HG02840 (cell line): Measurements from ENCODE around the gene ZNF622.

Experiments
- ATAC-seq: cut with Tn5 transposase; IDR thresholded peaks from one replicate; pipeline ENCODE4 v1.9.1; 2021; ENCODE audit warnings: mild to moderate bottlenecking, moderate library complexity, moderate number of reproducible peaks; ENCODE audit not compliant: unreplicated experiment, low FRiP score

Gene ZNF622

GRCh38 chr5:16465544-16466432, at the start of gene ZNF622:
ZNF622 (minus strand) TSS chr5:16465800; CDS start chr5:16465665, 135 bp downstream.
- ATAC-seq = peak; percentile 78

GRCh38 chr5:16510098-16510497, 44.5 kb upstream of the ZNF622 start:
- no peak for ATAC-seq

- ATAC-seq = no peak
Observed at GRCh38 chr5:16508730-16509531, 43.3 kb upstream of the ZNF622 start.

GRCh38 chr5:16507716-16508115, 42.1 kb upstream of the ZNF622 start:
- no peak for ATAC-seq

GRCh38 chr5:16505904-16506303, 40.3 kb upstream of the ZNF622 start:
- no peak for ATAC-seq

- no peak for ATAC-seq
Observed at GRCh38 chr5:16505140-16505891, 39.7 kb upstream of the ZNF622 start.

- no peak for ATAC-seq
Observed at GRCh38 chr5:16504571-16504970, 39.0 kb upstream of the ZNF622 start.

GRCh38 chr5:16502866-16503265, 37.3 kb upstream of the ZNF622 start:
- ATAC-seq = no peak

GRCh38 chr5:16500024-16500423, 34.4 kb upstream of the ZNF622 start:
- ATAC-seq = no peak

GRCh38 chr5:16497546-16497945, 31.9 kb upstream of the ZNF622 start:
- ATAC-seq = no peak

GRCh38 chr5:16493261-16493660, 27.7 kb upstream of the ZNF622 start:
- ATAC-seq = no peak

- no peak for ATAC-seq
Observed at GRCh38 chr5:16492398-16493140, 27.0 kb upstream of the ZNF622 start.

- ATAC-seq = no peak
Observed at GRCh38 chr5:16490911-16491310, 25.3 kb upstream of the ZNF622 start.

- no peak for ATAC-seq
Observed at GRCh38 chr5:16489322-16489791, 23.8 kb upstream of the ZNF622 start.

- no peak for ATAC-seq
Observed at GRCh38 chr5:16487456-16487855, 21.9 kb upstream of the ZNF622 start.

GRCh38 chr5:16486711-16487111, 21.1 kb upstream of the ZNF622 start:
- ATAC-seq = no peak

GRCh38 chr5:16485656-16486055, 20.1 kb upstream of the ZNF622 start:
- ATAC-seq = no peak

GRCh38 chr5:16484081-16484480, 18.5 kb upstream of the ZNF622 start:
- no peak for ATAC-seq

GRCh38 chr5:16483361-16483760, 17.8 kb upstream of the ZNF622 start:
- ATAC-seq = no peak

- ATAC-seq = no peak
Observed at GRCh38 chr5:16482891-16483290, 17.3 kb upstream of the ZNF622 start.
